HG03066 (cell line): Measurements from ENCODE around the gene PCYT1A.
"Not testable (repeated sequence)": the region's sequence is repeated elsewhere in the genome, so short reads cannot be mapped to it uniquely, and the experiment has no call there.

ENCODE experiments used
- ATAC-seq: cut with Tn5 transposase; IDR thresholded peaks from one replicate; pipeline ENCODE4 v1.9.1; 2021; ENCODE audit warnings: low read depth; ENCODE audit not compliant: unreplicated experiment

Gene PCYT1A

DNA sequence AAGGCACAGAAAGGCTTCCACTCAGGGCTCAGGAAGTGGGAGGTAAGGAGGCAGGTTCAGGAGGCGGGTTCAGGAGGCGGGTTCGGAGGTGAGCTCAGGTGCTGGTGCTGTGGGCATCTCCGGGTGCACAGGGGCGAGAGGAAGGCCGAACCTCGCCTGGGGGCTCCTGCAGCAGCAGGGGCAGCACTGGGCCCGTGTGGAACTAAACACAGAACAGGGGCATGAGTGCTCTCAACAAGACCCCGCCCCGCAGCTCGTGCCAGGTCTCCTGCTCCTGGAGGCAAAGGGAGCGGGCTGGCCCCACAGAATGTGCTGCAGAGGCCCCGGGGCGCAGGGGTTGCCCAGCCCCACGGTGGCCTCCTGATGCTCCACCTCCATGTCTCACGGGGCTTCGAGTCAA is 90.0 kb downstream of the PCYT1A start:
- ATAC-seq: no peak

DNA sequence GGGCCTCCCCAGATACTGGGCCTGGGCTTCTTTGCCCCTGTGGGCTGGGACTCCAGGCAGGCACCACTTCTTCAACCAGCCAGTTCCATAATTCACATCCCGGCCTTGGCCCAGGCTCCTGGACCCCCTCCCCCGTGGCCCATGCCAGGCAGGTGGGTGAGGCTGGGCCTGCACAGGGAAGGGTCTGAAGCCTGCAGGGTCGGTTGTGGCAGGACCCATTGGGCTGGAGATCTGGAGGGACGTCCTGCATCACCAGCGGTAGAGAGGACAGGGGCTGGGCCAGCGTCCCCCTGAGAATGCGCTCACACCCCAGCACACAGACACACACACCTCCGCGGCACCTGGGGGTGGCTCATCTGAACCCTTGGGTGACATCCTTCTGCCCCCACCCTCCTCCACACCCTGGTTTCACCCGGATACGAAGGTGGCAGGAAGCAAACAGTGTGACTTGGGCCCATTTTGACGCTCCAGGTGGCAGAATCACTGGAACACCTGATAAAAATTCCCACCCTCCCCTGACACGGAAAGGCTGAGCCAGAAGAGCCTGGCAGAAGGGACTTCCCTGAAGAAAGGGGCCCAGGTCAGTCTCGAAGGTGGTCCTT is 91.8 kb downstream of the PCYT1A start:
- ATAC-seq: no peak

- ATAC-seq: no peak
Observed at GRCh38 chr3:196194542-196194915, 93.0 kb downstream of the PCYT1A start.

DNA sequence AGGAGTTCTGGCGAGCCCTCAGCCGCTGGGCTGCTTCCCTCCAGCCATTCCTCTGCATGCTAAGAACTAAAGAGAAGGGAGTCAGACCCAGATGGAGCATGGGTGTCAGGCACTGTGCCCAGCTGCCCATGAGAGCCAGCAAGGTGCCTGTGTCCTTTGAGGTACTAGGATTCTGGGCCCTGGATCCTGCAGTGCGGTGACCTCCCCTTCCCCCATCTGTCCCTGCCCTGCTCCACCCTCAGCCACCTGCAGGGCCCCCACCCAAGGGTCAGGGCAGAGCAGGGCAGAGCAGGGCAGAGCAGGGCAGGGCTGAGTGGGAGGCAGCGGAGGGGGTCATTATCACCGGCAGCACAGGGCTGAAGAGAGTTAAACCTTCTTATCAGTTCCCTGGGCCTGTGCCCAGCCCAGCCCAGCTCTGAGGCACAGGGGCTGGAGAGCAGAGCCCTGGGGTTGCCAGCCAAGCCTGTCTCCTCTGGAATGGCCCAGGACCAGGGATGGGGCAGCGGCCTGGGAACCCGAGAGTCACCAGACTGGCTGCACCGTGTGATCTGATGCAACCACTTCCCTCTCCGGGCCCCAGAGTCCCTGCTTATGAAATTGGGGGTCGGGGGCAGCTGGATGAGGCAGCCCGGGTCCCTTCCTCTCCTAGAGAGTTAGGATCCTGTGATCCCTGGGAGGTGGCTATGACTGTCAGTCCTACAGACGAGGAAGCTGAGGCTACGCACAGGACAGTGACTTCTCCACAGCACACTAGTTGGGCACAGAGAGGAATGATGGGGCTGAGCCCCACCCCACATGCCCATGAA is 93.6 kb downstream of the PCYT1A start:
- no peak for ATAC-seq

- no peak for ATAC-seq
Observed at GRCh38 chr3:196193133-196193735, 94.3 kb downstream of the PCYT1A start.

- ATAC-seq: peak; percentile 11
Observed at GRCh38 chr3:196192524-196193051, 94.9 kb downstream of the PCYT1A start.

DNA sequence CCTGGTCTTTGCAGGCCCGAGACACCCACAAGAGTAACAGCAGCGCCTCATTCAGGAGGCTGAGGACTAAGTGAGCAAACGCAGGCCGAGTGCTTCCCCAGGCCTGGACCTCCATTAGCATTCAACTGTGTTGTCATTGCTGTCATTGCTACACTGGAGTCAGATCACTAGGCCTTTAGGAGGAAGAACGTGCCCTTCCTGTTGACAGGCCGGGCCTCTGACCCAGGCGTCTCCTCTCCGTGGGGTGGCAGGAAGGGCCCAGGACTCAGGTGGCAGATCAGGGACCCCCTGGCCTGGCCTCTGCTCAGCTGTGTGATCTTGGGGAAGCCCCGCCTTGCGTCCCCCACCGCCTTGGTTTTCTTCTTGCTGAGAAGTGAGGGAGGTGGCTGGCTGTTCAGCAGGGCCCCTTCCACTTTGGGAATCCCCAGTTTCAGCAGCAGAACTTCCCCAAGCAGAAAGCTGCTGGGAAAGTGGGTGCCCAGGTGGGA is 95.4 kb downstream of the PCYT1A start:
- ATAC-seq: peak; percentile 43

GRCh38 chr3:196189566-196190347 is 97.8 kb downstream of the PCYT1A start:
- ATAC-seq: no peak

DNA sequence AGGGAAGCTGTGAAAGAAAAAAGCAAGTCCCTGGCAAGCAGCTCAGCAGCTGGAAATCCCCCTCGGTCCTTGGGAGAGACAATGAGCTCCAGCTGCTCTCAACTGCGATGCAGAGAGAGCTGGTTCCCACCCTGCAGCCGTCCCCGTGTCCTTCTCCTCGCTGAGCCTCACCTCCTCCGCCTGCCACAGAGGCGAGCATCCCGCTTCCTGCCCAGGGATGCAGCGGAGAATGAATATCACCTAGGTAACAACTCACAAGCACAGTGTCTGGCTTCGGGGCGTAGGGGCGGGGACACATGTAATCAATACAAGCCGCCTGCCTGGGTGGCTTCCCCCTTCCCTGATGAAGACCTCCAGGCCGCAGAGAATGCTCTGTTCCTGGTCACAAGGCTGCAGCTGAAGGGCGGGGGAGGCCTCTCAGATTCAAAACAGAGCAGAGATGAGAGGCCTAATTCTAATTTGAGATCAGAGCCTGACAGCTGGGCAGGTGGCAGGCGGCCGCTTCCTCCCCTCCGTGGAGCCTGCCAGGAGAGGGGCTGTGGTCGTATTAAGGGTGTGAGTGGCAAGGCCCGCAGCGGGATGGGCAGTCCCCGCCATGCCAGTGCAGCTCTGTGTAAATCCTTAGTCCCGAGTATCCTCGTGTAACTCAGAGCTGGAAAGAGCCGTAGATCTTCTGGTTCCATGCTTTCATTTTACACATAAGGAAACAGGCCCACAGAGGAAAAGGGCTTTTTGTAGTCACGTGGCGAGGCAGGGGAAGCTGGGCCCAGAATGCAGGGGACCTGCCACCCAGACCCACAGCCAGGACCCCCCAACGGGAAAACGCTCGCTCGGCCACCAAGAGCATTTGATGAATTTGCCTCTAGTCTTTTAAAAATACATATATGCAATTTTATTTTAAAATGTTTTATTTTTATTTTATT is 100.6 kb downstream of the PCYT1A start:
- no peak for ATAC-seq

DNA sequence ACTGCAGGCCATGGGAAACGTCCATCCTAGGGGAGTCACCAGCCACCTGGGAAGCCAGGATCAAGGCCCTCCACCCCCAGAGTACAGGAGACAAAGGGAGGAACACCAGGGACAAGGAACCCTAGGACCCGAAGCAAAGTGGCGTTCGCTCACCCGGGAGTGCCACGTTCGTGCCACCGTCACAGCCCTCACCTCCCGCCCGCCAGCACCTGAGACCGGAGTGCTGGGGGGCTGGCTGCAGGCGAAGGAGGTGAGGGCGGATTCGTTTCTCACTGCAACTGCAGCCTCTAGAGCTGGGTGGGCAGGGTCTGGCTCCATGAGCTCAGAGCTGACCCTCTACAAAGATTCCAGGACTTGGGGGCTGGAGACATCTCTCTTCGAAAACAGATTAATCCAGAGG is 102.6 kb downstream of the PCYT1A start:
- ATAC-seq: no peak

GRCh38 chr3:196184169-196184432 is 103.4 kb downstream of the PCYT1A start:
- not testable (repeated sequence) for ATAC-seq

- no peak for ATAC-seq
Observed at GRCh38 chr3:196181127-196181546, 106.4 kb downstream of the PCYT1A start.

DNA sequence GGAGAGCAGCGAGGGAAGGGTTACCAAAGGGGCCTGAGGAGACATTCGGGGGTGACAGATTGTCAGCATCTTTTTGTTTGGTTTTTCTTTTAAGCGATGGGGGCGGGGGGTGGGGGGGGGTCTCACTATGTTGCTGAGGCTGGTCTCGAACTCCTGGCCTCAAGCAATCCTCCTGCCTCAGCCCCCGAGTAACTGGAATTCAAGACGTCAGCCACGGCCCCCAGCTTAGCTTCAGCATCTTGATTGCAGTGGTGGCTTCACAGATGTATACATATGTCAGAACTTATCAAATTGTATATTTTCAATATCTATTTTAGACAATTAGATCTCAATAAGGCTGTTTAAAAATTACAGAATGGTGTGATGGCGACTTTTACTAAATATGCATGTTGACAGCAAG is 107.2 kb downstream of the PCYT1A start:
- ATAC-seq: no peak
